ENCODE results near the gene FTO. TPM values are rescaled to one million over a fixed set of nuclear protein-coding genes. Genes with fewer than 3 reads are reported as not detected.

The FTO gene
- total RNA-seq, 1 experiment from 2014 or later = 55.0 TPM

DNA sequence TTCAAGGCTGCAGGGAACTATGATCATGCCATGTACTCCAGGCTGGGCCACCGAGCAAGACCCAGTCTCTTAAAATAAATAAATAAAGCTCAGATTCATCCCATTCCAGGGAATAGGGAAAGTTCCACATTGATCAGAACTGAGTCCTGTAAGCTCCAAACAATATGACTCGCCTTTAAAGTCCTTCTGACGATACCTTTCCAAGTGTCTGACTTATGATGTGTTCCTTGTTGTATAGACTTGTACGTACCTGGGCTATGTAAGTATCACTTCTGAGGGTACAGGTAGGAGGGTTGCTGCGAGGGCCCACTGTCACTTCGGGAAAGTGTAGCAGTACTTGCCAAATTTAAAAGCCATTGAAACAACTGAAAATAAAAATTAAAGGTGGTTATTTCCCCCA lies 329.8 kb downstream of the FTO start:
- H3K36me3 Mint-ChIP-seq (ENCODE audit: insufficient read depth, unreplicated experiment) = peaks cover 6% of the 10 kb centered on the region
- peaks cover 12% of the 10 kb centered on the region for H3K4me1 Mint-ChIP-seq (ENCODE audit: insufficient read depth, unreplicated experiment)
- DNase-seq (ENCODE audit: unreplicated experiment) = no peak
- TF ChIP-seq, protein P1, sequence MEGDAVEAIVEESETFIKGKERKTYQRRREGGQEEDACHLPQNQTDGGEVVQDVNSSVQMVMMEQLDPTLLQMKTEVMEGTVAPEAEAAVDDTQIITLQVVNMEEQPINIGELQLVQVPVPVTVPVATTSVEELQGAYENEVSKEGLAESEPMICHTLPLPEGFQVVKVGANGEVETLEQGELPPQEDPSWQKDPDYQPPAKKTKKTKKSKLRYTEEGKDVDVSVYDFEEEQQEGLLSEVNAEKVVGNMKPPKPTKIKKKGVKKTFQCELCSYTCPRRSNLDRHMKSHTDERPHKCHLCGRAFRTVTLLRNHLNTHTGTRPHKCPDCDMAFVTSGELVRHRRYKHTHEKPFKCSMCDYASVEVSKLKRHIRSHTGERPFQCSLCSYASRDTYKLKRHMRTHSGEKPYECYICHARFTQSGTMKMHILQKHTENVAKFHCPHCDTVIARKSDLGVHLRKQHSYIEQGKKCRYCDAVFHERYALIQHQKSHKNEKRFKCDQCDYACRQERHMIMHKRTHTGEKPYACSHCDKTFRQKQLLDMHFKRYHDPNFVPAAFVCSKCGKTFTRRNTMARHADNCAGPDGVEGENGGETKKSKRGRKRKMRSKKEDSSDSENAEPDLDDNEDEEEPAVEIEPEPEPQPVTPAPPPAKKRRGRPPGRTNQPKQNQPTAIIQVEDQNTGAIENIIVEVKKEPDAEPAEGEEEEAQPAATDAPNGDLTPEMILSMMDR (IDR thresholded peaks at IDR 0.05; ENCODE audit: unreplicated experiment) = no peak
- no TSS peak for BruUV-seq (replicated peaks)
- H3K9me3 Mint-ChIP-seq (ENCODE audit: unreplicated experiment) = no peaks in the 10 kb centered on the region
- intact Hi-C loops (cut with micrococcal nuclease) = no loop called here
- ChIA-PET POLR2A (interaction anchor here (1.5 to 2.1 kb wide), 2 partner anchors 33 to 47 kb away, joined by 4 to 8 read pairs; no protein-coding TSS in a partner anchor), CTCF (interaction anchor here (0.7 kb wide), 1 partner anchor 38 kb away, joined by 3 read pairs; no protein-coding TSS in a partner anchor)
- no peak overlapping the region for H3K4me3 Mint-ChIP-seq (ENCODE audit: unreplicated experiment)
- no peak overlapping the region for H3K27ac Mint-ChIP-seq (ENCODE audit: low read depth, unreplicated experiment)
- no peaks in the 10 kb centered on the region for H3K27me3 Mint-ChIP-seq (ENCODE audit: insufficient read depth, unreplicated experiment)

DNA sequence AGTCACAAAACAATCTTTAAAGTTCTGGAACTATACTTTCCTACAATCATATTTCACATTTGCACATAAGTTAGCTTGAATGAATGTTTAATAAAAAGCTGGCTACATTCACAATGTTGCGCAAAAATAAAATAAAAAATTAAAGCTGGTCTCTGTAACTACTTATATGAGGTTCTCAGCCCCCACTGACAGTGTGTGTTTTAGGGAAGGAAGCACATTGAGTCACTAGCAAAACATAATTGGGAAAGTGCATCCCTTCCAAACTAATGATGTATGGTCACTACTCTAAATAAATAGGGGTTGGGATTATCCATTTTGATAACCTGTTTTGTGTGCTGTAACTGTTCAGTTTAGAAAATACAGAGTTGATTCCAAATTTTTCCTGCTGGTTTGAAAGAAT lies 330.7 kb downstream of the FTO start:
- Mint-ChIP-seq H3K36me3 (ENCODE audit: insufficient read depth, unreplicated experiment) (peaks cover 6% of the 10 kb centered on the region), H3K4me1 (ENCODE audit: insufficient read depth, unreplicated experiment) (peaks cover 12% of the 10 kb centered on the region), H3K27me3 (ENCODE audit: insufficient read depth, unreplicated experiment) (no peaks in the 10 kb centered on the region), H3K4me3 (ENCODE audit: unreplicated experiment) (no peak overlapping the region), H3K9me3 (ENCODE audit: unreplicated experiment) (no peaks in the 10 kb centered on the region), H3K27ac (ENCODE audit: low read depth, unreplicated experiment) (no peak overlapping the region)
- CTCF ChIA-PET = interaction anchor here (0.6 kb wide), 2 partner anchors 13 to 183 kb away, joined by 3 read pairs; no protein-coding TSS in a partner anchor
- TF ChIP-seq, protein P1 (IDR thresholded peaks at IDR 0.05; ENCODE audit: unreplicated experiment) = no peak
- BruUV-seq (replicated peaks) = no TSS peak
- POLR2A ChIA-PET = interaction anchor here (1.5 kb wide), 1 partner anchor 46 kb away, joined by 4 read pairs; no protein-coding TSS in a partner anchor
- intact Hi-C loops (cut with micrococcal nuclease) = no loop called here
- DNase-seq (ENCODE audit: unreplicated experiment) = peak; percentile 44

DNA sequence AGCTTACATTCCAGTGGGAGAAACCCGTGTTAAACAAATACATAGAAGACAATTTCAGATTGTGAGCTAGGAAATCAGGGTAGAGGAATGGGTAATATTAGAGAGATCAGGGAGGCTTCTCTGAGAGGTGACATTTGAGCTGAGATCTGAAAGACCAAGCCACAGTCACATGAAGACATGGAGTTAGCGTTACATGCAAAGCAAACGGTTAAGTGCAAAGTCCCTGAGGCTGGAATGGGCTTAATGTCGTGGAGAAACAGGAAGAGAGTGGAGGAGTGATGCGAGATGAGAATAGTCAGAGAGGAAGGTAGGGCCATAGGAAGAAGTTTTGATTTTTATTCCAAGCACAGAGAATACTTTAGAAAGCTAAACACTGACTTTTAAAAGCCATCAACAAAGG lies 336.5 kb downstream of the FTO start:
- CTCF ChIA-PET = no interaction called here
- TF ChIP-seq, protein P1 (IDR thresholded peaks at IDR 0.05; ENCODE audit: unreplicated experiment) = no peak
- DNase-seq (ENCODE audit: unreplicated experiment) = no peak
- H3K4me3 Mint-ChIP-seq (ENCODE audit: unreplicated experiment) = no peak overlapping the region
- intact Hi-C loops (cut with micrococcal nuclease) = no loop called here
- BruUV-seq (replicated peaks) = no TSS peak
- no peaks in the 10 kb centered on the region for H3K4me1 Mint-ChIP-seq (ENCODE audit: insufficient read depth, unreplicated experiment)
- no peaks in the 10 kb centered on the region for H3K27me3 Mint-ChIP-seq (ENCODE audit: insufficient read depth, unreplicated experiment)
- H3K27ac Mint-ChIP-seq (ENCODE audit: low read depth, unreplicated experiment) = no peak overlapping the region
- POLR2A ChIA-PET = interaction anchor here (0.5 to 1.2 kb wide), 2 partner anchors 29 to 142 kb away, joined by 3 read pairs; no protein-coding TSS in a partner anchor
- no peaks in the 10 kb centered on the region for H3K9me3 Mint-ChIP-seq (ENCODE audit: unreplicated experiment)
- H3K36me3 Mint-ChIP-seq (ENCODE audit: insufficient read depth, unreplicated experiment) = no peaks in the 10 kb centered on the region

DNA sequence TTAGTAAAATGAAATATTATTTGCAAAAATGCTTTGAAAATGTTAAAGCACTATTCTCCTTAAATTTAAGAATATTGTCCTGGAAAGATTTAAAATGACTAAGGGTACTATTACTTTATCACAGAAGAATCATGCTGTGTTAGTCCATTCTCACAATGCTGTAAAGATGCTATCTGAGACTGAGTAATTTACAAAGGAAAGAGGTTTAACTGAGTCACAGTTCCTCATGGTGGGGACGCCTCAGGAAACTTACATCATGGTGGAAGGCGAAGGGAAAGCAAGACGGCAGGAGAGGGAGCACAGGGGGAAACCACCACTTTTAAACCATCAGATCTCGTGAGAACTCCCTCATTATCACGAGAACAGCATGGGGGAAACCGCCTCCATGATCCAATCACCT lies 337.0 kb downstream of the FTO start:
- Mint-ChIP-seq H3K4me1 (ENCODE audit: insufficient read depth, unreplicated experiment) (no peaks in the 10 kb centered on the region), H3K9me3 (ENCODE audit: unreplicated experiment) (no peaks in the 10 kb centered on the region), H3K4me3 (ENCODE audit: unreplicated experiment) (no peak overlapping the region), H3K27me3 (ENCODE audit: insufficient read depth, unreplicated experiment) (no peaks in the 10 kb centered on the region), H3K36me3 (ENCODE audit: insufficient read depth, unreplicated experiment) (no peaks in the 10 kb centered on the region), H3K27ac (ENCODE audit: low read depth, unreplicated experiment) (no peak overlapping the region)
- no peak for DNase-seq (ENCODE audit: unreplicated experiment)
- intact Hi-C loops (cut with micrococcal nuclease) = no loop called here
- TF ChIP-seq, protein P1 (IDR thresholded peaks at IDR 0.05; ENCODE audit: unreplicated experiment) = no peak
- ChIA-PET CTCF (no interaction called here), POLR2A (interaction anchor here (1.2 kb wide), 1 partner anchor 29 kb away, joined by 3 read pairs; no protein-coding TSS in a partner anchor)
- no TSS peak for BruUV-seq (replicated peaks)

All from MCF 10A (cell line).